ENCODE measurements around the gene EIPR1.
"Not testable (repeated sequence)": the region's sequence is repeated elsewhere in the genome, so short reads cannot be mapped to it uniquely, and the experiment has no call there.

EIPR1 gene

DNA sequence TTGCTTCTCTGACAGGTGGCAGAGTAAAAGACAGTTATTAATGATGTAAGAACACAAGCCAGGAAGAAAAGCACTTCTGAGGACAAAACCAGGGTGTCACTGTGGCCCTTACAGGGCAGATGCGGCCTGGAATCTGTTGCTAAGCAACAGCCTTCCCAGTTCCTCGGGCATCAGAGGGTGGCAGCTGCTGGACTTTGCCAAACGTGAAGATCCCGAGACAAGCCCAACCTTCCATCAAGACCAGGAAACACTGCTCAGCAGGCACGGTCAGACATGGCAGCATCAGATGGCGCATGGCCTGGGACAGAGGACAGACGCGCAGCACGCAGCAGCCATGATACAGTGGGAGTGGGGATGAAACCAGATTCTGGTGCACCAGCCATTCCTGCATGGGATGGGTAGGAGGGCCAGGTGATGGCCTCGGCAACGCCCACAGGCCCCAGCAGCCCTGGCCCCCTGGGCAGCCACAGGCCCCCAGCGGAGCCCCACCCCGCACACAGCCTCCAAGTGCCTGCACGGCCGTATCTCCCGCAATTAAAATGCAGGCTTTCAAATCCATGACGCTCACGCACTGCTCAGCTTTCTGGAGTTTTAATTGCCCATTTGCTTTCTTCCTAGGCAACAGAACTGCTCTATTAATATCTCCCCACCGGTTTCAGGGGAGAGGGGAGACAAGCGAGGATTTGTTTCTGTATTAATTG lies 89.0 kb downstream of the EIPR1 start:
- no peak for DNase-seq (ENCODE audit: low read depth in 2 of 2)

DNA sequence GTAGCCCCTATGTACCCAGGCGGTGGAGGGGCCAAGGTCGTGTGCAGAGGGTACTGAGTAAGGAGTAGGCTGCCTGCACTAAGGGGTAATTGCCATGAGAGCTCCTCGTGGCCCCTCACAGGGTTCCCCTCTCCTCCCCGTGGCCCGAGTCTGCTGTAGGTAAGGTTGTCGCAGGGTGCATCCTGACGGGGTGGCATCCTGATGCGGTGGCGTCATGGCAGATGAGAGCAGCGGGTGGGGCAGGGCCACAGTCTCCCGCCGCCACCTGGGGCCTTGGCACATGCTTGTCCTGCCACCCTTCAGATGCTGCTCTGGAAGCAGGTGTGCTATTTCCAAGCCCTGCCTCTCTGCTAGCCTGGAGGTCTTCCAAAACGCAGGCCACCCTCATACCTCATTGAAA lies 89.7 kb downstream of the EIPR1 start:
- DNase-seq (ENCODE audit: low read depth in 2 of 2), result no peak

DNA sequence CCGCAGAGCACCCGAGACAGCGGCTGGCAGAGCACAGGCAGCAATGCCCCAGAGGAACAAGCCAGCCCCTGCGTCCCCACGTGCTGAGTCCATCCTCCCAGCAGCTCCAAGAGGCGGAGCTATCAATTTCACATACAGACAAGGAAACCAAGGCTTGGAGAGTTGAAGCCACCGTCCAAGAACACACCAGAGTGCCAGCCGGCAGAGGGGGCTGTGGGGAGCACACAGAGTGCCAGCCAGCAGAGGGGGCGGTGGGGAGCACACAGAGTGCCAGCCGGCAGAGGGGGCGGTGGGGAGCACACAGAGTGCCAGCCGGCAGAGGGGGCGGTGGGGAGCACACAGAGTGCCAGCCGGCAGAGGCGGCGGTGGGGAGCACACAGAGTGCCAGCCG lies 91.0 kb downstream of the EIPR1 start:
- DNase-seq (ENCODE audit: low read depth in 2 of 2), result not testable (repeated sequence)

DNA sequence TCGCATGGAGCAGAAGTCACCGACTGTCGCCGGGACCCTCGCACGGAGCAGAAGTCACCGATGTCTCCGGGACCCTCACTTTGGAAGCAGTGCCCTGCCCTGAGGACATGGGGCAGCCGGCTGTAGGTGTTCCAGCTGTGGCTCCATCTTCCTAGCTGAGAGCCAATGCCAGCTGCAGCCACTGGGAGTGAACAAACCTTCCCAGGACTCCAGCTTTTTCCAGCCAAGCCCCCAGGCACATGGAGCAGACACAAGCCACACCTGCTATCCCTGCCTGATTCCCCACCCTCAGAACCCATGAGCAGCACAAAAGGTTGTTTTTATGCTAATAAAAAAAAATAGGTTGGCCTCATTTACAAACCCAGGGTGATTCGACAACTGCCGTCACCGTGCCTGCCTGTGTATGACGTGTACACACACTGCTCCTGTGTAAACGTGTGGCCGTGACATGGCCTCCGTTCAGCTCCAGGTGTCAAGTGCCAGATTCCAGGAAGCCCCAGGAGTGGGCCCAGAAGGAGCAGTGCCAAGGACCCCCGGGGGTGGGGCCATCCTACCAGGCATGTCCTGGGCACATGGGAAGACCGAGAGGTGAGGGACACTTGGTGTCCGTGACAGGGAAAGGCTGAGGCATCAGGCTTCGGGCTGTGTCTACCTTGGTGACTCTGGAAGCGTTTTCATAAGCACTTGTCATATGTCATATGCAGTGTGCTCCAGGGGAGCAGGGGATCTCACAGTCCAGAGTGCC lies 91.5 kb downstream of the EIPR1 start:
- DNase-seq (ENCODE audit: low read depth in 2 of 2), result no peak

DNA sequence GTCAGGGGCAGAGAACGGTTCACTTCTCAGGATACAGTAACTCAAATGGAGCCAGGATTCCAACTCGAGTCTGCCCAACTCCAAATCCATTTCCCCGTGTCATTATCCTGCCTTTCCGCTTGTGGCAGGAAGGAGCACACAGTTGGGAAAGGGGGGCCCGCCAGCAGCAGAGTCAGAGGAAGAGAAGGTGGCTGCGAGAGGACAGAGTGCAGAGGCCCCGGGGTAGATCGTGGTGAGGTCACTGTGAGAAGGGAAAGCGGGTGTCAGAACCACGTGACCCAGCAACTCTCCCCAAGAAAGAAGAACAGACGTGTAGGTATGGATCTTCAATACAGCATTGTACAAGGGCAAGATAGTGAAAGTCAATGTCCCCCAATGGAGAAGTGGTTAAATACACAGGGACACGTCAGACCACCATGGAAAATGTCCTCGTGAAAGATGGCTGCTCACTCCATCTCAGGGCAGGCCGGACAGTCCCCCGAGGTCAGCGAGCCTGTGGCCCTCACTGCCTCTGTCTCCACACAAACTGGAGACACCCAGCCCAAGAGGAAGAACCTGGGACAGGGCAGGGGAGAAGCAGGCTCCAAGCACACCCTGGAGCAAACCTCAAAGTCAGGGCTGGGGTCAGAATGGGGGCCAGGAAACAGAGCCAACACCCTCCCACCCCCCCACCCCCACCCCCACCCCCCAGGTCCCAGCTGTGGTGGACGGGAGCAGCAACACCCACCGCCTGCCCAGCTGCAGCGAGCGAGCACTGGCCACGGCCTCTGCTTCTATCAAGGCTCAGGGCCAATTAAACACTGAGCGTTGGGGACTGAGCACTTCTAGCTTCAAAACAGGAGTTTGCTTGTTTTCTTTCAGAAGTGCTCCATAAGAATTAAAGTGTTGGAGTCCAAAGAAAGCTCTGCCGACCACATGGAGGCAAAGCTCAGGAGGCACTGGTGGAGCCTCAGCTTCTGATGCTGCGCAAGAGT lies 92.7 kb downstream of the EIPR1 start:
- no peak for DNase-seq (ENCODE audit: low read depth in 2 of 2)

DNA sequence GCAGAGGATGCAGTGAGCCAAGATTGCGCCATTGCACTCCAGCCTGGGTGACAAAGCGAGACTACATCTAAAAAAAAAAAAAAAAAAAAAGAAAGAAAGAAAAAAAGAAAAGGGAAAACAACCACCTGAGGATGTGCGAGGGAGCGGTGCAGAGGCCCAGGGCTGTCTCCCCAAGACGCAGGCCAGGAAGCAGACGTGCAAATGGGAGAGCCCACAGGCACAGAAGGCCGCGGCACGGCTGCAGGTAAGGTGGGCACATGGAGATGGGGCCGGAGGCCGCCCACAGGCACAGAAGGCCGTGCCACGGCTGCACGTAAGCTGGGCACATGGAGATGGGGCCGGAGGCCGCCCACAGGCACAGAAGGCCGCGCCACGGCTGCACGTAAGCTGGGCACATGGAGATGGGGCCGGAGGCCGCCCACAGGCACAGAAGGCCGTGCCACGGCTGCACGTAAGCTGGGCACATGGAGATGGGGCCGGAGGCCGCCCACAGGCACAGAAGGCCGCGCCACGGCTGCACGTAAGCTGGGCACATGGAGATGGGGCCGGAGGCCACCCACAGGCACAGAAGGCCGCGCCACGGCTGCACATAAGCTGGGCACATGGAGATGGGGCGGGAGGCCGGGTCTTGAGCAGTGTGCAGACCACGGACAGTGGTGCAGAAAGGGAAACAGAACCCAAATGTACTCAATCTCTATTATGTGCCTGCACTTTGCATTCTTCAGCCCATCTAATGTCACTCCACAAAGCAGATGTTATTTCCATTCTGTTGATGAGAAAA lies 93.6 kb downstream of the EIPR1 start:
- not testable (repeated sequence) for DNase-seq (ENCODE audit: low read depth in 2 of 2)

DNA sequence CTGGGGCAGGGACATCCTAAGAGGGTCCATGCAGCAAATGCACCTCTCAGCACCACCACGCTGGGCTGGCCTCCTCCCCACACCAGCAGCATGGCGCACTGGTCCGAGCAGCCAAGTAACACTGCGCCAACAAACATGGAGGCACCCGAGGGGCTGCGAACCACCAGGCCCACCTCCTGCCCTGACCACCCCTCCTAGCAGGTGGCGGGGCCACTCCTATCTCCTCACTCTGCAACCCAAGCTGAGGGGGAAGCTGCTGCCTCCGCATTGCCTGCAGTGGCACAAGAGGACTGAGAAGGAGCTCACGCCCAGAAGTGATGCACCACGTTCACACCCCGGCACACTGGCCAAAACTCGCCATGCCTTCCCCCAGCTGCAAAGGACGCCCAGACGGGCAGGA lies 94.4 kb downstream of the EIPR1 start:
- DNase-seq (ENCODE audit: low read depth in 2 of 2), result no peak

DNA sequence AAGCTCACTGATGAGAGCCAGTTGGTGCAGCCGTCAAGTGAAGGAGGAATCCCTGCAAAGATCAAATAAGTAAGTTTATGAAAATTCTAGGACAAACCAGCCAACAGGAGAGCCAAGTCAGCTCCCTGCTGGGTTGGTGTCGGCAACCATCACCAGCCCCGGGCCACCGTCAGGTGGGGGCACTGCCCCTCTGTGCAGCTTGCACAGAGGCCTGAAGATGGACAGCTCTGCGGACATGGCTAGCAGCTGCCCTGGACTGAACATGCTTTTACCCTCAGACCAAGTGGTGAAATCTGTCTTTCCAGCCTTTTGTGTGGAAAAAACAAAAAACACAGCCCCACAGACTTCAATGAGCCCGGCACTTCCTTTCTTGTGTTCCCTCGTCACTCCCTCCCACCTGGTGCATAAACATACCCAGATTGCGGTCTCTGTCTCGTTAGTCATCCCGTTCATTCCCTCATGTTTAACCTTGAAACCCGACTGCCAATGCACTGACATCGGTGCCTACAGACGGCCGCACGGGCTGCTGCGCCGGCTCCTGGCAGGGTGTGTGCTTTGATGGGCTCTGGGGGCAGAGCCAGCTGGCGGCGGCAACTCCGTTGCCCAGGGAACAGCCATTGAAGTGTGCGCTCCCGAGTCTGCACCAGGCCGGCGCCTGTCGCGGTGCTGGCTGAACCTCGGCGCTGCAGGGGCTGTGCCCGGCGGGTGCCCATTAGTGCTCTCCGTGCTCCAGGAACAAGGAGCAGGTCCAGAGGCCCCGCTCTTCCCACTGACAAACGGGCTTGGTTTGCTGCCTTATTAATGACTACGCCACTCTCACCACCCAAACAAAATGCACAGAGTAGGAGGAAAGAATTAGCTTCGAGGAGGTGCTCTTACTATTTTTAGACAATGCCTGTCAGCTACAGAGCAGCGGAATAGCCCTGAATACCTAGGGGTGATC lies 95.3 kb downstream of the EIPR1 start:
- no peak for DNase-seq (ENCODE audit: low read depth in 2 of 2)

DNA sequence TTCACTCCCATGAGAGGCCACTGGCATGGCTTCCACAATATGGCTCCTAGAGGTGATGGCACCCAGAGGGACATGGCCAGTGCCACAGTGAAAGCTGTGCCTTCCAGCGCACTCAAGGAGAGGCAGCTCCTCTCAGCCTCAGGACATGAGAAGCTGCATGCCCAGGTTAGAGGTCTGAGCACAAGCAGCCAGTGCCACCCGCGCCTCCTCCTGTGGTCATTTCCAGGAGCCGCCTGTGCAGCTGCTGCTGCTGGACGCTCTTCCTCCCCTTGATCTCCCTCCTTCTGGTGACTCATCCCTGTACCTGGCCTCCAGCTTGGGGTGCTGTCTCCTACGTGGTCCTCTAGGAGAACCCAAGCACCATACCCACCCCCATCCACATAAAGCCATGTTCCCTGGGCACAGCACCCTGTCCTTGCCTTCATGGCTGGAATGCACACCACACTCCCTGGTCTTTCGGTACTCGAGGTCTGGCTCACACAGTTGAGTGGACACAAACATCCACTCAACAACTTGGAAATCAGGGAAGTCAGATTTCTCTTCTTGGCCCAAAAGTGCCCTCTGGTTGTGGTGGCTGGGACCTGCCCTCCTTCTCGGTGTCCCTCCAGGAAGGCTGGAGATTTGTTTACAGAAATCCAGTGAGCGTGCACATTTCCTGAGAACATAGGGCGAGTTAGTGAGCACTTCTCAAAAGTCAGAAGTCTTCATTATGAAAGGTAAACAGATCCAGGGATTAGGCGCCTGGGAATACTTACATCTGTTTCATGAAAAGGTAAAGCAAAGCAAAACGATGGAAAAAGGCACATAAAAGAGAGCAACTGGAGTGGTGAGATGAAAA lies 96.7 kb downstream of the EIPR1 start:
- no peak for DNase-seq (ENCODE audit: low read depth in 2 of 2)

DNA sequence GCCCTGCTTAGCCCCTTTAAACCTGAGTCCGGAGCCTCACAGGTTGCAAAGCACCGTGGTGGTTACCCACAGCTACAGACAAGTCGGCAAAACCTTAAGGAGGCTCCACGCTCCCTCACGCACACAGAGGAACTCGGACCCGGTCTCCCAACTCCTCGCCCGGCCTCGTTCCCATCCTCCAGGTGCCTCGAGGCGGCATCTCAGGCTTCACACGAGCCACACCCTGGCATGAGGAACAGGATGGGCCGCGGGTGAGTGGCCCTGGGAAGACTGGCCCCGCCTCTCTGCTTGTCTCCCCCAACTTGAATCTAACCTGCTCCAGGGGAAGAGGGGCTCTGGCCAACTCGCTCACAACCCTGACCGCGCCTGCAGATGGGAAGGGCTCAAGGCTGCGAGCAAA lies 97.4 kb downstream of the EIPR1 start:
- DNase-seq (ENCODE audit: low read depth in 2 of 2), result no peak

DNA sequence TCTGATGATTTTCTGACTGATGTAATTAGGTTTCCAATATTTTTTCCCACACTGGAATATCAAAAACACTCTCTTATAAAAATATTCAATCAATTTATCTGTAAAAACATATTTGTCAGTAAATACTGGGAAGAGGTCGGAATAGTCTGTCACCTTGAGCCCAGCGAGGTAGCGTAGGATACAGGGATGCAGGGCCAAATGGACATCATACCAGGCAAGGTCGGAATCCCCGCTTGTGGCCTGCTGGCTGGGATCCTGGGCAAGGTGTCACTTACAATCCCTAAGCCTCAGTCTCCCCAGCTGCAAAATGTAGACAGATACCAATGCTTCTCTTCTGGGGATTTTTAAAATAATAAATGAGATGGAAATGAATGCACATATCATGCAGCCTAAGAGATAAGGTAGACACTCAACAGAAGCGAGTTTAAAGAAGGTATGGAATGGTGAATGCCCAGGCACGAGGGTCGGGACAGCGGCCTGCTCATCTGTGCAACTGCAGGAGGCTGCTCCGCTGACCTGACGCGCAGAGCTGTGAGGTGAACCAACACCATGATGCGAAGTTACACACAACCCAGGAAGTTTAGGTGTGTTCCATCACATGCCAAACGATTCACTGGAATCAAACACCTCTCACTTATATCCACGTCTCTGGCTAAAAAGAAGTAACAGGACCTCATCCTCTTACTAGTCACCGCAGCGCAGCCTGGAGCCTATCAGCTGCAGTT lies 98.2 kb downstream of the EIPR1 start:
- DNase-seq (ENCODE audit: low read depth in 2 of 2), result no peak

DNA sequence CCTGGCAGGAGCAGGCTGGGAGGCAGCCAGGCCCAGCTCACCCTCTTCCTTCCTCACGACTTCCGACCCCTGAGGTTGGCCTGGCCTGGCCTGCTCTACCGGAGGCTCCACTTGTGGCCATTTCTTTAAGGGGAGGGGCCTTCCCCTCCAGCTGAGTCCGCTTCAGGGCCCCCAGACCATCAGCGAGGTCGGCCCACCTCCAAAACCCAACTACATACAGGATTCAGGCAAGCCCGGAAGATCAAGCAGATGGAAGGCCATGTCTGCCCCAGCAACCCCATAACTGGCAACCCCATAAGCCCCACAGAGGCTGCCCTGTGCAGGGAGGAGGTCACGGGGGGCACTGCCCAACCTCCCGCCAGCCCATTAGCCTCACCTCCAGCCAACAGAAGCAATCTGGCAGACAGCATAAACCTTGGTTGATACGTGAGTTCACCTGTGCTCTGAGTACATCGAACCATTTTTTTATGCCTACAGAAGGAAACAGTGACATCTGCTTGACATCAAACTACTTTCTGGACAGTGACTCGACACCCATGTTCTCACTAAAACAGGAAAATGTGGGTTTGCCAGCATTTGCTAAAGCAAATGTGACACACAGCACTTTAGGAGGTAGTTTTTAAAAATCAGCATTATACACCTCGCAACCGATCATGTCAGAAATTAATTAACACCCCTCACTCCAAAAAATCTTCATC lies 98.9 kb downstream of the EIPR1 start:
- DNase-seq (ENCODE audit: low read depth in 2 of 2), result no peak

DNA sequence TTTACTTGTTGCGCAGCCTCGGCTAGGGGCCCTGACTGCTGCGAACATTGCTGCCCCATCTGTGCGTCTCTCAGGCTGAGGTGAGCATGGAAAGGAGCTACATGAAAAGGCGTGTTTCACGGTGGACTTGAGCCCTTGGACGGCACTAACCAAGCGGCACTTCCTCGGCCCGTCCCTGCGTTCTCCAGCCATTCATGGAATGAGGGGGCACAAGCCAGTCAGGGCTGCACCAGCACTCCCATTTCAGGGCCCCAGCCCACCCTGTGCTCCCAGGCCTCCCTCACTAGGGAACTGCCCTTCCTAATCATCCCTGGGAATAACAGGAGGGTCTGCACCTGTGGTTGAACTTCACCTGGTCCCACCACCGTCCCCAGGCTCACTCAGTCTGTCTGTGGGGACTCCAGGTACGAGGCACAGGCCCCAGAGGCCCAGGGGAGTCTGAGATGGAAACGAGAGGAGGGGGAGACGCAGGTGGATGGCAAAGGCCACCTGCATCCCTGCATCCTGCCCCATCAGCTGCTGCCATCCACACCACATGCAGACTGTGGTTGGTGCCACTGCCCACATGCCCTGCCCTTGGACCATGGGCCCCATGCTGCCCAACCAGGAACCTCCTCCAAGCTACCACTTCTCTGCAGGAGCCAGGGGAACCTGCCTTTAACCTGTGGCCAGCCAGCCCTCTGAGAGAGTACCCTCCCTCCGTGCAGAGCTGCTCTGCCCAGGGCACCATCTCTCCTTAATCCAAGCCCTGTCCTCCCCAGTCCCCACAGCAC lies 99.7 kb downstream of the EIPR1 start:
- no peak for DNase-seq (ENCODE audit: low read depth in 2 of 2)

DNA sequence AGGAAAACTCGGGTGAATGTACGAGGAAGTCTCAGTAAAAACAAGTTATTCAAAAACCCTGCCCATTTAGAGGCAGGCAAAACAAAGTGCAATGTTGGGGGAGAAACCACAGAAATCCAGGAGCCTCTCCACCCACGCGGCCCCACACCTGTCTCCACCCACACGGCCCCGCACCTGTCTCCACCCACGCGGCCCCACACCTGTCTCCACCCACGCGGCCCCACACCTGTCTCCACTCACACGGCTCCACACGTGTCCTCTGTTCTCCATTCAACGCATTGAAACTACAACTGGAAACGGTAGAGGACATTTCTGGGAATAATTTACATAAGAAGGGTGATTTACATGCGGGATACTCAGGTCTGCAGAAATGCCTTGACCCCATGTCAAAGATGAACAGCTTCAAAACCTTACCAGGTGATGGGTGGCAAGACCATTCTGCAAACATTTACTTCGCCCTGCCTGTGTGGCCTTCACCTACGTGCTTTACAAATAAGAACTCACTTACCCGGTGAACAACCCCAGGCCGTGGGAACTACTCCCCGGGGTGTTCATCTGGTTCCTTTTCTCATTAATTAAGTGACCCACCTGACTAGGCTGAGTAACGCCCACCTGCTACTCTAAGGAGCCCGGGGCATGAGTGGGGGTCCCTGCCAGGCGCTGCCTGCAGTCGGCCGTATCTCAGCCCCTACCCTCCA lies 100.4 kb downstream of the EIPR1 start:
- no peak for DNase-seq (ENCODE audit: low read depth in 2 of 2)

DNA sequence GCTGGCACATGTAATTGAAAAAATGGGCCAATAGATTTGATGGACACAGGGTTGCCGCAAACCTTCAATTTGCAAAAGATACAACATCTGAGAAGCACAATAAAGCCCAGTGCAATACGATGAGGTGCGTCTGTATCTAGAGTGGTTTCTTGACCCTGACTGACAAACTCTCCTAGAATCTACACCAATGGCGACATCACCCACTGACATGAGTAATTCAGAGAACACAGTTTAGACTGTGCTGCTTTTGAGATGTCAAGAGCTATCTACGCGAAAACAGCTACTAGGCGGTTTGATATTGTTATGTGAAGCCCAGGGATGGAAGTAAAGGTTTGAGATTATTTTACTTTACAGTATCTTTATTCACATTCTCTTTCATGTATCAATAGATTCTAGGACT lies 104.9 kb downstream of the EIPR1 start:
- no peak for DNase-seq (ENCODE audit: low read depth in 2 of 2)

DNA sequence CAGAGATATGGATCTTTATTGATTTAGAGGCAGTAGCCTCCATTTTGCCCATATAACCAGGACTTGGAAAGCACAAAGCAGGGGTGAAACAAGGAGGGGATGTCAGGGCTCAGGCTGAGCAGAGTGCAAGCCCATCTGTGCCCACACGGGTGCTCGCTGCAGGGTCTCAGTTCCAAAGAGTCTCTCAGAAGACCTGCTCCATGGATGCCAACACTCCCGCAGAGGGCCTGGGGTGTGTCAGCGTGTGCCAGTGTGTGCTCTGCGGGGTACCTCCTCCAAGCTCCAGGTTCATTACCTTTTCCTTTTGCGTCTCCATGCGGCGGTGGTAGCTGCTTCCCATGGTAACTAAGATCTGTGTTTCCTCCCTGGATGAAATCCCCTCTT lies 107.5 kb downstream of the EIPR1 start:
- no peak for DNase-seq (ENCODE audit: low read depth in 2 of 2)
